Esophagus squamous epithelium (tissue), 5 donors: ENCODE measurements around the gene CCNY. TPM values are rescaled to one million over a fixed set of nuclear protein-coding genes. Genes with fewer than 3 reads are reported as not detected.

Experiments
- DNase-seq: peaks from one replicate; lab custom pipeline; 2025; lab: John Stamatoyannopoulos, UW
- H3K27ac ChIP-seq, 4 donors: fragments of 200-600 bp; sonication (generic); one replicate each; pipeline ENCODE4 v1.5.1; 2016 to 2019; ENCODE audit warnings: mild to moderate bottlenecking in 1 of 4
- H3K27me3 ChIP-seq, 4 donors: fragments of 200-600 bp; sonication (generic); 1 replicate in 3 of 4; 2 replicates in 1 of 4; pipeline versions ENCODE4 v1.5.1 to v1.6.0; 2017 to 2021; ENCODE audit warnings: antibody characterized with exemption in 1 of 4
- H3K36me3 ChIP-seq, 3 donors: fragments of 200-600 bp; sonication (generic); one replicate each; pipeline ENCODE4 v1.5.1; 2016 to 2019
- H3K4me1 ChIP-seq, 3 donors: fragments of 200-600 bp; sonication (generic); one replicate each; pipeline ENCODE4 v1.5.1; 2017 to 2019
- H3K4me3 ChIP-seq, 4 donors: fragments of 200-600 bp; sonication (generic); 1 replicate in 3 of 4; 2 replicates in 1 of 4; pipeline ENCODE4 v1.5.1; 2016 to 2019; ENCODE audit warnings: mild to moderate bottlenecking in 2 of 4, moderate library complexity in 1 of 4
- H3K9me3 ChIP-seq, 3 donors: fragments of 200-600 bp; sonication (generic); one replicate each; pipeline ENCODE4 v1.5.1; 2016 to 2019
- POLR2A ChIP-seq, 4 donors: fragments of 450-650 bp; IDR thresholded peaks; one replicate each; pipeline ENCODE4 v1.6.1; 2017; ENCODE audit warnings: antibody characterized with exemption in 4 of 4, mild to moderate bottlenecking in 4 of 4, moderate library complexity in 3 of 4
- WGBS, 2 donors: methylation state at CpG; one replicate each; pipeline ENCODE4 v1.1.5; 2018; 5-methylcytosine and 5-hydroxymethylcytosine counted together
- intact Hi-C: fragments of 100-400 bp; cut with DNase I; formaldehyde crosslinking; loops from one replicate; pipeline ENCODE4 v1.15.0; 2022
- total RNA-seq, 4 donors: library from RNA; depleted of rRNA; stranded (reverse); fragments of >200 nt; gene quantifications; one replicate each; pipeline ENCODE4 v1.1.0, GENCODE V29; 2016
- TF ChIP-seq, protein P1 (sequence below), 6 experiments: fragments of 450-650 bp in 4 of 6; fragments of 200-600 bp in 2 of 6; sonication (generic) in 2 of 6; IDR thresholded peaks; one replicate each; pipeline ENCODE4 v1.5.1; 2016 to 2019; ENCODE audit warnings: antibody characterized with exemption in 6 of 6, mild to moderate bottlenecking in 4 of 6, moderate library complexity in 4 of 6
- donor health status: DM: yes; HTN: yes; CAD: no.

Gene CCNY
- total RNA-seq, 4 donors from 2014 or later = 24.1 to 41.5 (median 30.4) TPM

DNA sequence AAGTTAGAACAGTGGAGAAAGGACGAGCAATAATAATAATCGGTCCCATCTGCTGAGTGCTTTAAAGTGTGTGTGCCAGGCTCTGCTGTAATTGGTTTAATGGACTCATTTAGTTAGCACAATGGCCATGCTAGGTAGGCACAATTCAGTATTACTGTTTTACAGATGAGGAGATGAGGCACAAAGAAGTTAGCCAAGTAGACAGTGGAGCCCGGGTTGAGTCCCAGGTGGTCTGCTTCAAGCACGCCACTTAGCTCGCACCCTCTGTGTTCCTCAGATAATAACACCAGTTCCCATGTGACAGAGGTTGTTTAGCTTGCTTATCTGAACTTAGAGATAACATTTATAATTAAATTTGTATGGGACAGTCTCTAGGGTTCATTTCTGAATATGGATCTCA, 167.3 kb downstream of the CCNY start:
- H3K36me3 ChIP-seq = peaks cover 0 to 12% (median 0%) of the 10 kb centered on the region in 3 donors
- no peak for DNase-seq
- WGBS, 2 donors = 83 to 87% methylated on average over 5 of the region's 5 CpGs
- H3K4me1 ChIP-seq = no peaks in the 10 kb centered on the region
- intact Hi-C loops = no loop called here
- no peak overlapping the region for H3K4me3 ChIP-seq
- no peaks in the 10 kb centered on the region for H3K27me3 ChIP-seq
- H3K9me3 ChIP-seq = no peaks in the 10 kb centered on the region
- H3K27ac ChIP-seq = no peak overlapping the region
- TF ChIP-seq, protein P1, sequence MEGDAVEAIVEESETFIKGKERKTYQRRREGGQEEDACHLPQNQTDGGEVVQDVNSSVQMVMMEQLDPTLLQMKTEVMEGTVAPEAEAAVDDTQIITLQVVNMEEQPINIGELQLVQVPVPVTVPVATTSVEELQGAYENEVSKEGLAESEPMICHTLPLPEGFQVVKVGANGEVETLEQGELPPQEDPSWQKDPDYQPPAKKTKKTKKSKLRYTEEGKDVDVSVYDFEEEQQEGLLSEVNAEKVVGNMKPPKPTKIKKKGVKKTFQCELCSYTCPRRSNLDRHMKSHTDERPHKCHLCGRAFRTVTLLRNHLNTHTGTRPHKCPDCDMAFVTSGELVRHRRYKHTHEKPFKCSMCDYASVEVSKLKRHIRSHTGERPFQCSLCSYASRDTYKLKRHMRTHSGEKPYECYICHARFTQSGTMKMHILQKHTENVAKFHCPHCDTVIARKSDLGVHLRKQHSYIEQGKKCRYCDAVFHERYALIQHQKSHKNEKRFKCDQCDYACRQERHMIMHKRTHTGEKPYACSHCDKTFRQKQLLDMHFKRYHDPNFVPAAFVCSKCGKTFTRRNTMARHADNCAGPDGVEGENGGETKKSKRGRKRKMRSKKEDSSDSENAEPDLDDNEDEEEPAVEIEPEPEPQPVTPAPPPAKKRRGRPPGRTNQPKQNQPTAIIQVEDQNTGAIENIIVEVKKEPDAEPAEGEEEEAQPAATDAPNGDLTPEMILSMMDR (IDR thresholded peaks at IDR 0.05) = no peak
- TF ChIP-seq POLR2A (IDR thresholded peaks at IDR 0.05) = no peak

DNA sequence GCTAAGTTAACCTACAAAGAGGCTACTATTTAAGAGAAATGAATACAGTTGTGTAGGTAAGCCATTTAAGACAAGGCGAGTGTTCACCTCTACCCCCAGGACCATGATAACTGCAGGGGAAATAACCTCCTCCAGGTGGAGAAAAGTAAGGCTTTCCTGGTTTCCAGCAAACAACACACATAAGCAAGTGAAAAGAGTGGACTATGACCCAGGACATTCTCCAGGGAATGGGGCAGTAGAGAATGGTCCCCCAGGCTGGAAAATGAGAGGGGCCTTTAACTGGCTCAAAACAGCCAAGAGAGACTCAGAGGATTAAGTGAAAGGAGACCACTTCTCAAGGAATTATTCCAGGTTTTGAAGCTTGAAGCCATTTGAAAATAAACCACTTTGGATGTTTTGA, 167.8 kb downstream of the CCNY start:
- Histone ChIP-seq H3K9me3 (no peaks in the 10 kb centered on the region), H3K27me3 (no peaks in the 10 kb centered on the region), H3K4me1 (no peaks in the 10 kb centered on the region), H3K36me3 (peaks cover 0 to 12% (median 0%) of the 10 kb centered on the region in 3 donors), H3K4me3 (no peak overlapping the region), H3K27ac (no peak overlapping the region)
- no peak for DNase-seq
- WGBS, 2 donors = 90 to 100% methylated on average over 1 of the region's 1 CpG
- intact Hi-C loops = no loop called here
- TF ChIP-seq, protein P1 (IDR thresholded peaks at IDR 0.05) = no peak
- no peak for TF ChIP-seq POLR2A (IDR thresholded peaks at IDR 0.05)

DNA sequence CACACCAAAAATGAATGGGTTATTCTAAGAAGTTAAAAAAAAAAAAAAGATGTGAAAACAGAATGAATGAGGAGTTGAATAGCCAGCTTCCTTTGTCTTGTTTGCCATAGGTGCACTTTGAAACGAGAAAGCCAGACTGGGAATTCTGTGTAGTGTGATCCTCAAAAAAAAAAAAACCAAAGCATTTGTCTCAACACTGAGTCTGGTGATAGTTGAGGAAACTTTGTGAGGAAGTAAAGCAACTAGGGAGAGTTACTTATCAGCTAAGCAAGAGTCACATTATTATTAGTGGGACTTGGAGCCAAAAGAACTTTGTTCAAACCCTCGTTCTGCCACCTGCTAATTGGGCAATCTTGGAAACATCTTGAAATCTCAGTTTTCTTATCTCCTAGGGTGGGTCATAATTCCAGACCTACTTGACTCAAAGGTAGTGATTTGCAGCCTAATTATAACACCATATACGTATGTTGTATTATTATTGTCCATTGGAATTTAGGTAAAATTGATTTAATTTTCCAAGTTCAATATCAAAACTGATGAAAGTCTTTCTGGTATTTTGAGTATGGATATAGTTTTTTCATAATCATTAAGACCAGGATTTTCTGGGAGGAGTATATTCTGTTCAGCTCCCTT, 169.0 kb downstream of the CCNY start:
- H3K36me3 ChIP-seq = peaks cover 0 to 12% (median 0%) of the 10 kb centered on the region in 3 donors
- TF ChIP-seq, protein P1 (IDR thresholded peaks at IDR 0.05) = no peak
- no peak for TF ChIP-seq POLR2A (IDR thresholded peaks at IDR 0.05)
- H3K9me3 ChIP-seq = no peaks in the 10 kb centered on the region
- no peak overlapping the region for H3K4me3 ChIP-seq
- no peak overlapping the region for H3K27ac ChIP-seq
- intact Hi-C loops = no loop called here
- H3K4me1 ChIP-seq = no peaks in the 10 kb centered on the region
- 83 to 85% methylated on average over 3 of the region's 3 CpGs for WGBS, 2 donors
- no peak for DNase-seq
- no peaks in the 10 kb centered on the region for H3K27me3 ChIP-seq

DNA sequence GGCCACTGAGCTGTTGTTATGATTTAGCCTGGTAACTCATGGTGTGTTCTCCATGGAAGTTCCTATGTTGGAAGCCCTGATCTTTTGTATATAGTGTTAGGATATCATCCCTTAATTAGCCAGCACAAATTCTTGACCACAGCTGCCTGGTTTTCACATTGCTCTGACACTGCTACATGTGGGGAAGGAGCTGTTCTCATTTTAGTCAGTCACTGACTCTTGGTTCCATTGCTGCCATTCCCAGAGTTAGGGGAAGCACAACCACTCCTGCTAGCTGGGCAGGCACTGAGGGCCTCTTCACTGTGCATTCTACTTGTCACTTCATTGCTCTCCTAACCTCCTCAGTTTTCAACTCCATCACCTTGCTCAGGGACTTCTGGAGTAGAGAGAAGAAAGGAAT, 170.4 kb downstream of the CCNY start:
- Histone ChIP-seq H3K4me1 (no peaks in the 10 kb centered on the region), H3K27me3 (no peaks in the 10 kb centered on the region), H3K27ac (no peak overlapping the region), H3K4me3 (no peak overlapping the region), H3K36me3 (peaks cover 0 to 22% (median 0%) of the 10 kb centered on the region in 3 donors), H3K9me3 (no peaks in the 10 kb centered on the region)
- intact Hi-C loops = no loop called here
- DNase-seq = no peak
- TF ChIP-seq, protein P1 (IDR thresholded peaks at IDR 0.05) = no peak
- no peak for TF ChIP-seq POLR2A (IDR thresholded peaks at IDR 0.05)

DNA sequence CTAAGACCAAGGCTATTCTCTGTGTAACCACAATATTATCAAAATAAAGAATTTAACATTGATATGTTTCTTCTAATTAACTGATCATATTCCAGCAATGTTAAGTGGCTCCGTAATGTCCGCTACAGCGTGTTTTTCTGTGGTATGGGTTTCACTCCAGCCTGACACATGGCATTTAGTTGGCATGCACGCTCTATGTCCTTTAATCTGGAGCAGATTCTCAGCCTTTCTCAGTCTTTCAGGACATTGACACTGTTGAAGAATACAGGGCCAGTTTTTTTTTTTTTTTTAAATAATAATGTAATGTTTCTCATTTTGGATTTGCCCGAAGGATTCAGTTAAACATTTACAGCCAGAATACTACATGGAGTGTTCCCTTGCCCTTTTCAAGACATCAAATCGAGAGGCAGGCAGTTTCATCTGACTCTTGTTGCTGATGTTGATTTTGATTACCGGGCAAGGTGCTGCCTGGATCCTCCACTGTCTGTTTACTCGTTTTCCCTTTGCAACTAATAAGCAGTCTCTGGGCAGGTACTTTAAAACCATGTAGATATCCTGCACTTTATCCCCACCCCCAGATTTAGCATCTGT, 171.3 kb downstream of the CCNY start:
- intact Hi-C loops = no loop called here
- Histone ChIP-seq H3K4me3 (no peak overlapping the region), H3K27ac (no peak overlapping the region), H3K9me3 (no peaks in the 10 kb centered on the region), H3K27me3 (no peaks in the 10 kb centered on the region), H3K4me1 (no peaks in the 10 kb centered on the region), H3K36me3 (peaks cover 0 to 18% (median 0%) of the 10 kb centered on the region in 3 donors)
- no peak for DNase-seq
- 92 to 94% methylated on average over 8 of the region's 8 CpGs for WGBS, 2 donors
- TF ChIP-seq, protein P1 (IDR thresholded peaks at IDR 0.05) = no peak
- no peak for TF ChIP-seq POLR2A (IDR thresholded peaks at IDR 0.05)
